ENCODE results near the gene PRKRA.

DNA sequence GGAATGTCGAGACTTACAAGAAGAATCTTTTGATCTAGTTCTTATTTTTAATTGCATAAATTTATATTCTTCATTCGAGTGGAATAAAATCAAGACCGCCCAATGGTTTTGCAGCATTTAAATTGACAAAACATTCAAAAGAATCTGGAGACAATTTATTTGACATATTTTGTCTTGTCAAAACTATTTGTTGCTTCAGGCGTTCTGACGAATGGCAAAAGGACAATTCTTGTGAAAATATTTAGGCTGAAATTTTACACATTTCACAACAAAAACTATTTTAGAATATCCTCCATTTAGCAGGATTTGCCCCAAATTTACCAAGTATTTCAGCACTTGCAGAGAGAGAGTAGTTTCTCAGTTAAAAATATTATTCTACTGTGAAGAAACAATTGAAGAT lies 41.7 kb downstream of the PRKRA start:
- TF ChIP-seq, protein P1, sequence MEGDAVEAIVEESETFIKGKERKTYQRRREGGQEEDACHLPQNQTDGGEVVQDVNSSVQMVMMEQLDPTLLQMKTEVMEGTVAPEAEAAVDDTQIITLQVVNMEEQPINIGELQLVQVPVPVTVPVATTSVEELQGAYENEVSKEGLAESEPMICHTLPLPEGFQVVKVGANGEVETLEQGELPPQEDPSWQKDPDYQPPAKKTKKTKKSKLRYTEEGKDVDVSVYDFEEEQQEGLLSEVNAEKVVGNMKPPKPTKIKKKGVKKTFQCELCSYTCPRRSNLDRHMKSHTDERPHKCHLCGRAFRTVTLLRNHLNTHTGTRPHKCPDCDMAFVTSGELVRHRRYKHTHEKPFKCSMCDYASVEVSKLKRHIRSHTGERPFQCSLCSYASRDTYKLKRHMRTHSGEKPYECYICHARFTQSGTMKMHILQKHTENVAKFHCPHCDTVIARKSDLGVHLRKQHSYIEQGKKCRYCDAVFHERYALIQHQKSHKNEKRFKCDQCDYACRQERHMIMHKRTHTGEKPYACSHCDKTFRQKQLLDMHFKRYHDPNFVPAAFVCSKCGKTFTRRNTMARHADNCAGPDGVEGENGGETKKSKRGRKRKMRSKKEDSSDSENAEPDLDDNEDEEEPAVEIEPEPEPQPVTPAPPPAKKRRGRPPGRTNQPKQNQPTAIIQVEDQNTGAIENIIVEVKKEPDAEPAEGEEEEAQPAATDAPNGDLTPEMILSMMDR (IDR thresholded peaks at IDR 0.05), result no peak
- TF ChIP-seq POLR2A (IDR thresholded peaks at IDR 0.05), result no peak

Data from tibial nerve (tissue), 3 donors.